ENCODE data around the gene RIC1. TPM values are rescaled to one million over a fixed set of nuclear protein-coding genes. Genes with fewer than 3 reads are reported as not detected.
"Not testable (repeated sequence)": the region's sequence is repeated elsewhere in the genome, so short reads cannot be mapped to it uniquely, and the experiment has no call there.

RIC1 gene
- total and polyA plus RNA-seq, 2 donors = 10.3 to 23.9 TPM

DNA sequence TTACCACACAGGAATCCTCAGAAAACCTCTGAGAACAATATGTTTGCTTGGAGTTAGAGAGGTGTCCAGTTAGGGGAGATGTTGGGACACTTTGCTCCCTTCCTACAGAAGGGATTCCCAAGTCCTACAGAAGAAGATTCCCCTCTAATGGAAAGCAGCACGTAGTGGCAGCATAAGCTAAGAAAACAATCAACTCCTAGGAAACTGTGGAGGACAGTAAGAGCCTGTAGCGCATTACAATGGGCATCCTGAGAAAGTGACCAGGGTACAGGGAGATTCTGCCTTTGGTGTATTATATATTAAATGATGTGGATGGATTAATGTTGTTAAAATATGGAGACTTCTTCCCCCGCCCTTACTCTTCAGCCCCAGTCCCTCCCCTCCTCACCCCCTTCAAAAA lies 13.9 kb upstream of the RIC1 start:
- Histone ChIP-seq H3K27me3 (ENCODE audit: control insufficient read depth in 2 of 2, insufficient read depth in 1 of 2, low read length in 1 of 2) (no peaks in the 10 kb centered on the region), H3K4me3 (ENCODE audit: low read length in 2 of 2) (no peak overlapping the region), H3K4me1 (ENCODE audit: control insufficient read depth in 2 of 2, insufficient read depth in 2 of 2, low read length in 2 of 2) (peaks cover 0 to 3% of the 10 kb centered on the region in 2 donors), H3K9me3 (ENCODE audit: control insufficient read depth in 2 of 2, insufficient read depth in 1 of 2, low read length in 1 of 2) (no peaks in the 10 kb centered on the region), H3K36me3 (ENCODE audit: control insufficient read depth in 2 of 2, insufficient read depth in 2 of 2, low read length in 1 of 2) (no peaks in the 10 kb centered on the region), H3K27ac (ENCODE audit: low read depth in 1 of 2, low read length in 1 of 2) (no peak overlapping the region)
- no peak for DNase-seq (ENCODE audit: low read depth in 6 of 9, low spot score in 9 of 9)
- 99% methylated on average over 3 of the region's 3 CpGs for WGBS

GRCh38 chr9:5617749-5618148 lies 11.2 kb upstream of the RIC1 start:
- DNase-seq (ENCODE audit: low read depth in 6 of 9, low spot score in 9 of 9) = peak in 1 of 9 donors; percentile 25
- no peak overlapping the region for H3K27ac ChIP-seq (ENCODE audit: low read depth in 1 of 2, low read length in 1 of 2)

DNA sequence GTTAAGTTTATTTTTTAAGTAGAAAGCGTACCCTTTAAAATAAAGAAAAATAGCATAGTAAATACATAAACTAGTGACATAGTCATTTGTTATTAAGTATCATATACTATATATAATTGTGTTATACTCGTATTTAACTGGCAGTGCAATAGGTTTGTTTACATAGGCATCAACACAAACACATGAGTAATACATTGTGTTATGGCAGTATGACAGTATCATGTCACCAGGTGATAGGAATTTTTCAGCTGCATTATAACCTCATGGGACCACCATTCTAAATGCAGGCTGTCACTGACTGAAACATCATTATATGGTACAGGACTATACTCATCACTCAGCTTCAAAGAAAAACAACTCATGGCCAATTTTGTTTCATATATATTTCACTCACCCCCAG lies 8.4 kb upstream of the RIC1 start:
- Histone ChIP-seq H3K27ac (ENCODE audit: low read depth in 1 of 2, low read length in 1 of 2) (no peak overlapping the region), H3K9me3 (ENCODE audit: control insufficient read depth in 2 of 2, insufficient read depth in 1 of 2, low read length in 1 of 2) (no peaks in the 10 kb centered on the region), H3K4me1 (ENCODE audit: control insufficient read depth in 2 of 2, insufficient read depth in 2 of 2, low read length in 2 of 2) (peaks cover 12 to 15% of the 10 kb centered on the region in 2 donors), H3K4me3 (ENCODE audit: low read length in 2 of 2) (no peak overlapping the region), H3K36me3 (ENCODE audit: control insufficient read depth in 2 of 2, insufficient read depth in 2 of 2, low read length in 1 of 2) (peaks cover 0 to 11% of the 10 kb centered on the region in 2 donors), H3K27me3 (ENCODE audit: control insufficient read depth in 2 of 2, insufficient read depth in 1 of 2, low read length in 1 of 2) (no peaks in the 10 kb centered on the region)
- WGBS = 99% methylated on average over 2 of the region's 2 CpGs
- no peak for DNase-seq (ENCODE audit: low read depth in 6 of 9, low spot score in 9 of 9)

More at GRCh38 chr9:5617749-5618148, 11.2 kb upstream of the RIC1 start:
- H3K9me3 ChIP-seq (ENCODE audit: control insufficient read depth in 2 of 2, insufficient read depth in 1 of 2, low read length in 1 of 2) = no peaks in the 10 kb centered on the region
- no peaks in the 10 kb centered on the region for H3K27me3 ChIP-seq (ENCODE audit: control insufficient read depth in 2 of 2, insufficient read depth in 1 of 2, low read length in 1 of 2)
- no peak overlapping the region for H3K4me3 ChIP-seq (ENCODE audit: low read length in 2 of 2)
- H3K36me3 ChIP-seq (ENCODE audit: control insufficient read depth in 2 of 2, insufficient read depth in 2 of 2, low read length in 1 of 2) = peaks cover 0 to 7% of the 10 kb centered on the region in 2 donors
- no peaks in the 10 kb centered on the region for H3K4me1 ChIP-seq (ENCODE audit: control insufficient read depth in 2 of 2, insufficient read depth in 2 of 2, low read length in 2 of 2)

GRCh38 chr9:5621327-5621726 lies 7.6 kb upstream of the RIC1 start:
- Histone ChIP-seq H3K27me3 (ENCODE audit: control insufficient read depth in 2 of 2, insufficient read depth in 1 of 2, low read length in 1 of 2) (no peaks in the 10 kb centered on the region), H3K4me3 (ENCODE audit: low read length in 2 of 2) (no peak overlapping the region), H3K27ac (ENCODE audit: low read depth in 1 of 2, low read length in 1 of 2) (no peak overlapping the region), H3K9me3 (ENCODE audit: control insufficient read depth in 2 of 2, insufficient read depth in 1 of 2, low read length in 1 of 2) (no peaks in the 10 kb centered on the region), H3K4me1 (ENCODE audit: control insufficient read depth in 2 of 2, insufficient read depth in 2 of 2, low read length in 2 of 2) (peaks cover 18 to 23% of the 10 kb centered on the region in 2 donors), H3K36me3 (ENCODE audit: control insufficient read depth in 2 of 2, insufficient read depth in 2 of 2, low read length in 1 of 2) (peaks cover 0 to 12% of the 10 kb centered on the region in 2 donors)
- 98% methylated on average over 4 of the region's 4 CpGs for WGBS
- DNase-seq (ENCODE audit: low read depth in 6 of 9, low spot score in 9 of 9) = no peak

DNA sequence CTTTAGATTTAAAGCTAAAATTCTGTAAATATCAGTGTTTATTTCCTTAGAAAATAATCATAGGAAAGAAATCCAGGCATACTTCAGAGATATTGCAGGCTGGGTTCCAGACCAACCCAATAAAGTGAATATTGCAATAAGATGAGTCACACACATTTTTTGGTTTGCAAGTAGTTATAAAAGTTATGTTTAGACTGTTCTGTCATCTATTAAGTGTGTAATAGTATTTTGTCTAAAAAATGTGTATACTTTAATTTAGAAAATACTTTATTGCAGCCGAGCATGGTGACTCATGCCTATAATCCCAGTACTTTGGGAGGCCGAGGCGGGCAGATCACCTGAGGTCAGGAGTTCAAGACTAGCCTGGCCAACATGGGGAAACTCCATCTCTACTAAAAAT lies 6.9 kb upstream of the RIC1 start:
- Histone ChIP-seq H3K4me3 (ENCODE audit: low read length in 2 of 2) (no peak overlapping the region), H3K27ac (ENCODE audit: low read depth in 1 of 2, low read length in 1 of 2) (no peak overlapping the region), H3K9me3 (ENCODE audit: control insufficient read depth in 2 of 2, insufficient read depth in 1 of 2, low read length in 1 of 2) (no peaks in the 10 kb centered on the region), H3K4me1 (ENCODE audit: control insufficient read depth in 2 of 2, insufficient read depth in 2 of 2, low read length in 2 of 2) (peaks cover 19 to 30% of the 10 kb centered on the region in 2 donors), H3K27me3 (ENCODE audit: control insufficient read depth in 2 of 2, insufficient read depth in 1 of 2, low read length in 1 of 2) (no peaks in the 10 kb centered on the region), H3K36me3 (ENCODE audit: control insufficient read depth in 2 of 2, insufficient read depth in 2 of 2, low read length in 1 of 2) (peaks cover 0 to 12% of the 10 kb centered on the region in 2 donors)
- DNase-seq (ENCODE audit: low read depth in 6 of 9, low spot score in 9 of 9) = no peak
- 97% methylated on average over 3 of the region's 3 CpGs for WGBS

GRCh38 chr9:5624655-5625054 lies 4.3 kb upstream of the RIC1 start:
- no peaks in the 10 kb centered on the region for H3K9me3 ChIP-seq (ENCODE audit: control insufficient read depth in 2 of 2, insufficient read depth in 1 of 2, low read length in 1 of 2)
- DNase-seq (ENCODE audit: low read depth in 6 of 9, low spot score in 9 of 9) = no peak
- H3K36me3 ChIP-seq (ENCODE audit: control insufficient read depth in 2 of 2, insufficient read depth in 2 of 2, low read length in 1 of 2) = peaks cover 0 to 12% of the 10 kb centered on the region in 2 donors
- H3K4me3 ChIP-seq (ENCODE audit: low read length in 2 of 2) = no peak overlapping the region
- H3K27me3 ChIP-seq (ENCODE audit: control insufficient read depth in 2 of 2, insufficient read depth in 1 of 2, low read length in 1 of 2) = no peaks in the 10 kb centered on the region
- H3K4me1 ChIP-seq (ENCODE audit: control insufficient read depth in 2 of 2, insufficient read depth in 2 of 2, low read length in 2 of 2) = peaks cover 21 to 38% of the 10 kb centered on the region in 2 donors
- 97% methylated on average over 2 of the region's 2 CpGs for WGBS
- H3K27ac ChIP-seq (ENCODE audit: low read depth in 1 of 2, low read length in 1 of 2) = no peak overlapping the region

DNA sequence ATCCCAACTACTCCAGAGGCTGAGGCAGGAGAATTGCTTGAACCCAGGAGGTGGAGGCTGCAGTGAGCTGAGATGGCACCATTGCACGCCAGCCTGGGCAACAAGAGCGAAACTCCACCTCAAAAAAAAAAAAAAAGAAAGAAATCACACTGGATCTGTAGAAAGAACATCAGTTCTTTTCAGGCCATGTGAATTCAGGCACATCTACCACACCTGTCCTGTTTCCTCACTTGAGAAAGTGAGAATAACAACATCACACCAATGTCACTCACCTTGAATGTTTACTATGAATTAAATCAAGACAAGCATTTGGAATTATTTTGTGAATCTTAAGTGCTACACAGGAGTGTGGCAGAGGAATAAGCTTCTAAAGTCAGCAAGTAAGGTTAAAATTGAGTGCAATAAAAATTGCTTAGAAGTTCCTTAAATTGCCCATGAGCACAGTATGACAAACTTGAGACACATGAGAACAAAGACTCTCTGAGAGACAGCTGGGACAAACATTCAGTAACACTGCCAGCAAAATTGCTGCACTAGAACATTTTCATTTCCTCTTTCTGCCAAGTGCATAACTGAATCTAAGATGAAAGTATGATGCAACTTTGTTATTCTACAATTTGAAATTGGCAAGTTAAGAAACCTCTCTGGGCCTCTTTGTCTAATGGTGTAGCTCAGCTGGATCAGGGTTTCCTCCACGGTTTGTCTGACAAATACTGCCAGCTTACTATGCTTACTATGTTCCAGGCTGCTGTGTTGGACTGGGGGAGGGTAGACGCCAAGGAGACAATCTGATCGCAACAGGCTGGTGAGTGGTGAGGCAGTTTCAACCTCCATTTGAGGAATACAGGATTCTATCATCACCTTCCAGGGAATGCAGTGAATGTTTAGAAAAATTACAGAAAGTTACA lies 1.9 kb upstream of the RIC1 start:
- peak; percentile 52 to 92 (median 77) for DNase-seq (ENCODE audit: low read depth in 6 of 9, low spot score in 9 of 9)
- Histone ChIP-seq H3K36me3 (ENCODE audit: control insufficient read depth in 2 of 2, insufficient read depth in 2 of 2, low read length in 1 of 2) (peaks cover 0 to 4% of the 10 kb centered on the region in 2 donors), H3K9me3 (ENCODE audit: control insufficient read depth in 2 of 2, insufficient read depth in 1 of 2, low read length in 1 of 2) (no peaks in the 10 kb centered on the region), H3K4me3 (ENCODE audit: low read length in 2 of 2) (peak overlapping the region; percentile 94 to 100), H3K4me1 (ENCODE audit: control insufficient read depth in 2 of 2, insufficient read depth in 2 of 2, low read length in 2 of 2) (peaks cover 29 to 38% of the 10 kb centered on the region in 2 donors), H3K27me3 (ENCODE audit: control insufficient read depth in 2 of 2, insufficient read depth in 1 of 2, low read length in 1 of 2) (no peaks in the 10 kb centered on the region), H3K27ac (ENCODE audit: low read depth in 1 of 2, low read length in 1 of 2) (peak overlapping the region; percentile 99 to 100)
- WGBS = 25% methylated on average over 5 of the region's 5 CpGs

DNA sequence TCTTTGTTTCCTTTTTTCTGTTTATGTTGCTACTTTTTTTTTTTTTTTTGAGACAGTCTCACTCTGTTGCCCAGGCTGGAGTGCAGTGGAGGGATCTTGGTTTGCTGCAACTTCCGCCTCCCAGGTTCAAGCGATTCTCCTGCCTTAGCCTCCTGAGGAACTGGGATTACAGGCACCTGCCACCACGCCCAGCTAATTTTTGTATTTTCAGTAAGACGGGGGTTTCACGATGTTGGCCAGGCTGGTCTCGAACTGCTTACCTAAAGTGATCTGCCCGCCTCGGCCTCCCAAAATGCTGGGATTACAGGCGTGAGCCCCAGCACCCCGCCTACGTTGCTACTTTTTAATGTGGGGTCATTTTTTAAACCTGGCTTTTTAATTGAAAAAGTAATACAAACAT lies 1.2 kb upstream of the RIC1 start:
- WGBS = 33% methylated on average over 11 of the region's 11 CpGs
- peak overlapping the region; percentile 99 to 100 for H3K27ac ChIP-seq (ENCODE audit: low read depth in 1 of 2, low read length in 1 of 2)
- not testable (repeated sequence) for H3K36me3 ChIP-seq (ENCODE audit: control insufficient read depth in 2 of 2, insufficient read depth in 2 of 2, low read length in 1 of 2); H3K27me3 ChIP-seq (ENCODE audit: control insufficient read depth in 2 of 2, insufficient read depth in 1 of 2, low read length in 1 of 2); H3K9me3 ChIP-seq (ENCODE audit: control insufficient read depth in 2 of 2, insufficient read depth in 1 of 2, low read length in 1 of 2); DNase-seq (ENCODE audit: low read depth in 6 of 9, low spot score in 9 of 9)
- peak overlapping the region; percentile 94 to 100 for H3K4me3 ChIP-seq (ENCODE audit: low read length in 2 of 2)
- H3K4me1 ChIP-seq (ENCODE audit: control insufficient read depth in 2 of 2, insufficient read depth in 2 of 2, low read length in 2 of 2) = peaks cover 29 to 38% of the 10 kb centered on the region in 2 donors

DNA sequence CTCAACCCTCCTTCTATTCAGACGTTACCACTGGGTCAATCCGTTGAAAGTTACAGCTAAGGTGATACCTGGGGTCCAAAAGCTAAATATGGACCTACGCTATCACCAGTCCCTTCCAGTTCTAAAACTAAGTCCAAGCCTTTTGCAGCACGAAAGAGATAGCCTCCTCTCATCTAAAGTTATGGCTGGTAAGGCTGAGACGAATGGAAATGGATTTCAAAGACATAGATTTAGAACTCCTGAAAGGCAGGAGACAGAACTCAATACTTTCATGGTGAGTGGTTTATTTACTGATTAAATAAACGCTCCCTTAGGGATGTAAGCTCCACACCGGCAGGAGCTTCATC lies 751 bp upstream of the RIC1 start:
- Histone ChIP-seq H3K9me3 (ENCODE audit: control insufficient read depth in 2 of 2, insufficient read depth in 1 of 2, low read length in 1 of 2) (no peaks in the 10 kb centered on the region), H3K36me3 (ENCODE audit: control insufficient read depth in 2 of 2, insufficient read depth in 2 of 2, low read length in 1 of 2) (peaks cover 0 to 4% of the 10 kb centered on the region in 2 donors), H3K4me1 (ENCODE audit: control insufficient read depth in 2 of 2, insufficient read depth in 2 of 2, low read length in 2 of 2) (peaks cover 29 to 38% of the 10 kb centered on the region in 2 donors), H3K27ac (ENCODE audit: low read depth in 1 of 2, low read length in 1 of 2) (peak overlapping the region; percentile 99 to 100), H3K4me3 (ENCODE audit: low read length in 2 of 2) (peak overlapping the region; percentile 94 to 100), H3K27me3 (ENCODE audit: control insufficient read depth in 2 of 2, insufficient read depth in 1 of 2, low read length in 1 of 2) (no peaks in the 10 kb centered on the region)
- peak in 6 of 9 donors; percentile 11 to 46 (median 26) for DNase-seq (ENCODE audit: low read depth in 6 of 9, low spot score in 9 of 9)
- WGBS = 1% methylated on average over 7 of the region's 7 CpGs
